Neural cell (in vitro differentiated cells): ENCODE measurements around the gene PDE4D. TPM values are rescaled to one million over a fixed set of nuclear protein-coding genes. Genes with fewer than 3 reads are reported as not detected.

ENCODE experiments used
- H2AFZ ChIP-seq: fragments of 200-600, 300-800 bp; sonication (generic), shearing (Covaris generic); 2 replicates; pipeline ENCODE4 v1.6.0; 2014; ENCODE audit warnings: low read depth, mild to moderate bottlenecking, antibody characterized with exemption, low read length, moderate library complexity
- H3F3A ChIP-seq: fragments of 200-600 bp; shearing (Covaris generic); 2 replicates; pipeline ENCODE4 v1.6.1; 2016; ENCODE audit warnings: mild to moderate bottlenecking, moderate library complexity, mixed read lengths, antibody characterized with exemption, low read length; ENCODE audit not compliant: insufficient read depth, poor library complexity, severe bottlenecking
- H3K27ac ChIP-seq: fragments of 200-600, 300-800 bp; sonication (generic), shearing (Covaris generic); 2 replicates; pipeline ENCODE4 v1.5.1; 2014; ENCODE audit warnings: mild to moderate bottlenecking, low read length, moderate library complexity
- H3K27me3 ChIP-seq: fragments of 300-800, 200-600 bp; sonication (generic), shearing (Covaris generic); 2 replicates; pipeline ENCODE4 v1.6.0; 2014; ENCODE audit warnings: mild to moderate bottlenecking, low read depth, low read length, moderate library complexity; ENCODE audit not compliant: insufficient read depth
- H3K36me3 ChIP-seq: fragments of 300-800, 200-600 bp; sonication (generic), shearing (Covaris generic); 2 replicates; pipeline ENCODE4 v1.5.1; 2014; ENCODE audit warnings: mild to moderate bottlenecking, antibody characterized with exemption, low read length, moderate library complexity; ENCODE audit not compliant: insufficient read depth
- H3K4me2 ChIP-seq: fragments of 300-800, 200-600 bp; sonication (generic), shearing (Covaris generic); 2 replicates; pipeline ENCODE4 v1.6.0; 2014; ENCODE audit warnings: mild to moderate bottlenecking, low read length
- H3K4me3 ChIP-seq: fragments of 300-800, 200-600 bp; sonication (generic), shearing (Covaris generic); 2 replicates; pipeline ENCODE4 v1.5.1; 2014; ENCODE audit warnings: mild to moderate bottlenecking, low read length, moderate library complexity
- H3K79me2 ChIP-seq: fragments of 200-600 bp; shearing (Covaris generic); replicated peaks from 2 replicates; pipeline ENCODE4 v1.6.0; 2014; ENCODE audit warnings: mild to moderate bottlenecking, low read length, moderate library complexity; ENCODE audit not compliant: insufficient read depth
- H3K9ac ChIP-seq: fragments of 300-800, 200-600 bp; sonication (generic), shearing (Covaris generic); 2 replicates; pipeline ENCODE4 v1.6.1; 2016; ENCODE audit warnings: mild to moderate bottlenecking, low read length, mixed read lengths
- H3K9me2 ChIP-seq: fragments of 200-600 bp; shearing (Covaris generic); 2 replicates; pipeline ENCODE4 v1.6.1; 2016; ENCODE audit warnings: mild to moderate bottlenecking, low read length, mixed read lengths; ENCODE audit not compliant: insufficient read depth
- H3K9me3 ChIP-seq: fragments of 200-600, 300-800 bp; sonication (generic), shearing (Covaris generic); 2 replicates; pipeline ENCODE4 v1.6.1; 2016; ENCODE audit warnings: mild to moderate bottlenecking, mixed run types, low read length, moderate library complexity, mixed read lengths
- H4K20me1 ChIP-seq: fragments of 200-600 bp; shearing (Covaris generic); 2 replicates; pipeline ENCODE4 v1.6.1; 2016; ENCODE audit warnings: mild to moderate bottlenecking, mixed run types; ENCODE audit not compliant: insufficient read depth
- EP300 ChIP-seq: fragments of 450-650 bp; conservative IDR thresholded peaks from 2 replicates; pipeline ENCODE4 v1.6.1; 2014; ENCODE audit warnings: antibody characterized with exemption, mild to moderate bottlenecking, moderate library complexity; ENCODE audit not compliant: poor library complexity, severe bottlenecking
- EZH2 ChIP-seq: fragments of 200-600, 300-800 bp; shearing (Covaris generic), sonication (generic); IDR thresholded peaks from 2 replicates; pipeline ENCODE4 v1.6.1; 2014; ENCODE audit warnings: antibody characterized with exemption, low read length, borderline replicate concordance, mild to moderate bottlenecking; ENCODE audit not compliant: insufficient read depth, poor library complexity, severe bottlenecking
- MXI1 ChIP-seq: fragments of 450-650 bp; conservative IDR thresholded peaks from 2 replicates; pipeline ENCODE4 v1.6.1; 2014; ENCODE audit warnings: antibody characterized with exemption, mild to moderate bottlenecking; ENCODE audit not compliant: poor library complexity, severe bottlenecking
- POLR2AphosphoS5 ChIP-seq: IDR thresholded peaks from 2 replicates; pipeline ENCODE4 v1.6.1; 2012
- RAD21 ChIP-seq: fragments of 450-650 bp; conservative IDR thresholded peaks from 2 replicates; pipeline ENCODE4 v1.6.1; 2014; ENCODE audit warnings: antibody characterized with exemption, mild to moderate bottlenecking, moderate library complexity
- SMC3 ChIP-seq: fragments of 450-650 bp; conservative IDR thresholded peaks from 2 replicates; pipeline ENCODE4 v1.6.1; 2014; ENCODE audit warnings: antibody characterized with exemption, mild to moderate bottlenecking, moderate library complexity; ENCODE audit not compliant: poor library complexity
- TAF1 ChIP-seq: IDR thresholded peaks from 2 replicates; pipeline ENCODE4 v1.6.1; 2012; ENCODE audit warnings: low read depth
- polyA plus RNA-seq: library from polyadenylated mRNA; depleted of rRNA; stranded (reverse); fragments of >200 nt; gene quantifications from 2 replicates; pipeline ENCODE4 v1.2.3, GENCODE V29; 2014
- TF ChIP-seq, protein P1 (sequence below): IDR thresholded peaks from 2 replicates; pipeline ENCODE4 v1.6.1; 2012; ENCODE audit warnings: borderline replicate concordance
- TF ChIP-seq, protein P2 (sequence below): fragments of 450-650 bp; IDR thresholded peaks from 2 replicates; pipeline ENCODE4 v1.5.1; 2014; ENCODE audit warnings: antibody characterized with exemption, mild to moderate bottlenecking, moderate library complexity; ENCODE audit not compliant: poor library complexity, severe bottlenecking

PDE4D gene
- polyA plus RNA-seq, 1 donor from 2014 or later, result 42.8 TPM

GRCh38 chr5:59132131-59132530 is 761.4 kb downstream of the PDE4D start:
- no peak overlapping the region for H3K9ac ChIP-seq
- H3K4me2 ChIP-seq, result no peak overlapping the region
- no peaks in the 10 kb centered on the region for H3K9me3 ChIP-seq
- H3F3A ChIP-seq, result no peaks in the 10 kb centered on the region
- H2AFZ ChIP-seq, result no peak overlapping the region
- H3K27me3 ChIP-seq, result no peaks in the 10 kb centered on the region
- H3K9me2 ChIP-seq, result no peaks in the 10 kb centered on the region
- H4K20me1 ChIP-seq, result no peaks in the 10 kb centered on the region
- H3K4me3 ChIP-seq, result no peak overlapping the region
- H3K36me3 ChIP-seq, result no peaks in the 10 kb centered on the region
- TF ChIP-seq EZH2 (no peak), TAF1 (no peak)
- H3K27ac ChIP-seq, result no peak overlapping the region
- no peaks in the 10 kb centered on the region for H3K79me2 ChIP-seq

DNA sequence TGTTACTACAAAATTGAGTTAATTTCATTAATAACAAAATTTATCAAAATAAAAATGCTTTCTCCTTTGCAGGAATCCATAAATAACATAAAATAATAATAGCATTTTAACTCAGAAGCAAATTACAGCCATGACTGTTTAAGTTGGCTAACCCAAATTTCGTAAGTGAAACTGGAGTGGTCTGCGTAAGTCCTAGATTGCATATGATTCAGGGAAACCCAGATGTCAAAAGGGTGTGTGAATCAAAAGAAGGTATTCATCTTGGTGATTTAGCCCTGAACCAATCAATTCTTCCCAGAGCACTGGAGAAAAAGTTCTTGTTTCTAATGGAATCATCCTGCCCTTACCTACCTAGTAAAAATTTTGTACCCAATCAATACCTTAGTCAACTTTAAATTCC is 763.1 kb downstream of the PDE4D start:
- H3K4me3 ChIP-seq, result no peak overlapping the region
- H3K9ac ChIP-seq, result no peak overlapping the region
- no peak overlapping the region for H3K27ac ChIP-seq
- no peaks in the 10 kb centered on the region for H4K20me1 ChIP-seq
- no peaks in the 10 kb centered on the region for H3K27me3 ChIP-seq
- no peaks in the 10 kb centered on the region for H3K79me2 ChIP-seq
- H3F3A ChIP-seq, result no peaks in the 10 kb centered on the region
- no peaks in the 10 kb centered on the region for H3K9me3 ChIP-seq
- no peak overlapping the region for H2AFZ ChIP-seq
- TF ChIP-seq EP300 (no peak), EZH2 (no peak), RAD21 (no peak), TAF1 (no peak), MXI1 (no peak), POLR2AphosphoS5 (no peak), SMC3 (no peak)
- TF ChIP-seq, protein P1, sequence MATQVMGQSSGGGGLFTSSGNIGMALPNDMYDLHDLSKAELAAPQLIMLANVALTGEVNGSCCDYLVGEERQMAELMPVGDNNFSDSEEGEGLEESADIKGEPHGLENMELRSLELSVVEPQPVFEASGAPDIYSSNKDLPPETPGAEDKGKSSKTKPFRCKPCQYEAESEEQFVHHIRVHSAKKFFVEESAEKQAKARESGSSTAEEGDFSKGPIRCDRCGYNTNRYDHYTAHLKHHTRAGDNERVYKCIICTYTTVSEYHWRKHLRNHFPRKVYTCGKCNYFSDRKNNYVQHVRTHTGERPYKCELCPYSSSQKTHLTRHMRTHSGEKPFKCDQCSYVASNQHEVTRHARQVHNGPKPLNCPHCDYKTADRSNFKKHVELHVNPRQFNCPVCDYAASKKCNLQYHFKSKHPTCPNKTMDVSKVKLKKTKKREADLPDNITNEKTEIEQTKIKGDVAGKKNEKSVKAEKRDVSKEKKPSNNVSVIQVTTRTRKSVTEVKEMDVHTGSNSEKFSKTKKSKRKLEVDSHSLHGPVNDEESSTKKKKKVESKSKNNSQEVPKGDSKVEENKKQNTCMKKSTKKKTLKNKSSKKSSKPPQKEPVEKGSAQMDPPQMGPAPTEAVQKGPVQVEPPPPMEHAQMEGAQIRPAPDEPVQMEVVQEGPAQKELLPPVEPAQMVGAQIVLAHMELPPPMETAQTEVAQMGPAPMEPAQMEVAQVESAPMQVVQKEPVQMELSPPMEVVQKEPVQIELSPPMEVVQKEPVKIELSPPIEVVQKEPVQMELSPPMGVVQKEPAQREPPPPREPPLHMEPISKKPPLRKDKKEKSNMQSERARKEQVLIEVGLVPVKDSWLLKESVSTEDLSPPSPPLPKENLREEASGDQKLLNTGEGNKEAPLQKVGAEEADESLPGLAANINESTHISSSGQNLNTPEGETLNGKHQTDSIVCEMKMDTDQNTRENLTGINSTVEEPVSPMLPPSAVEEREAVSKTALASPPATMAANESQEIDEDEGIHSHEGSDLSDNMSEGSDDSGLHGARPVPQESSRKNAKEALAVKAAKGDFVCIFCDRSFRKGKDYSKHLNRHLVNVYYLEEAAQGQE, result no peak
- TF ChIP-seq, protein P2, sequence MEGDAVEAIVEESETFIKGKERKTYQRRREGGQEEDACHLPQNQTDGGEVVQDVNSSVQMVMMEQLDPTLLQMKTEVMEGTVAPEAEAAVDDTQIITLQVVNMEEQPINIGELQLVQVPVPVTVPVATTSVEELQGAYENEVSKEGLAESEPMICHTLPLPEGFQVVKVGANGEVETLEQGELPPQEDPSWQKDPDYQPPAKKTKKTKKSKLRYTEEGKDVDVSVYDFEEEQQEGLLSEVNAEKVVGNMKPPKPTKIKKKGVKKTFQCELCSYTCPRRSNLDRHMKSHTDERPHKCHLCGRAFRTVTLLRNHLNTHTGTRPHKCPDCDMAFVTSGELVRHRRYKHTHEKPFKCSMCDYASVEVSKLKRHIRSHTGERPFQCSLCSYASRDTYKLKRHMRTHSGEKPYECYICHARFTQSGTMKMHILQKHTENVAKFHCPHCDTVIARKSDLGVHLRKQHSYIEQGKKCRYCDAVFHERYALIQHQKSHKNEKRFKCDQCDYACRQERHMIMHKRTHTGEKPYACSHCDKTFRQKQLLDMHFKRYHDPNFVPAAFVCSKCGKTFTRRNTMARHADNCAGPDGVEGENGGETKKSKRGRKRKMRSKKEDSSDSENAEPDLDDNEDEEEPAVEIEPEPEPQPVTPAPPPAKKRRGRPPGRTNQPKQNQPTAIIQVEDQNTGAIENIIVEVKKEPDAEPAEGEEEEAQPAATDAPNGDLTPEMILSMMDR, result no peak
- no peaks in the 10 kb centered on the region for H3K9me2 ChIP-seq
- no peaks in the 10 kb centered on the region for H3K36me3 ChIP-seq
- H3K4me2 ChIP-seq, result no peak overlapping the region
